ENCODE results near the gene NUDCD2.

DNA sequence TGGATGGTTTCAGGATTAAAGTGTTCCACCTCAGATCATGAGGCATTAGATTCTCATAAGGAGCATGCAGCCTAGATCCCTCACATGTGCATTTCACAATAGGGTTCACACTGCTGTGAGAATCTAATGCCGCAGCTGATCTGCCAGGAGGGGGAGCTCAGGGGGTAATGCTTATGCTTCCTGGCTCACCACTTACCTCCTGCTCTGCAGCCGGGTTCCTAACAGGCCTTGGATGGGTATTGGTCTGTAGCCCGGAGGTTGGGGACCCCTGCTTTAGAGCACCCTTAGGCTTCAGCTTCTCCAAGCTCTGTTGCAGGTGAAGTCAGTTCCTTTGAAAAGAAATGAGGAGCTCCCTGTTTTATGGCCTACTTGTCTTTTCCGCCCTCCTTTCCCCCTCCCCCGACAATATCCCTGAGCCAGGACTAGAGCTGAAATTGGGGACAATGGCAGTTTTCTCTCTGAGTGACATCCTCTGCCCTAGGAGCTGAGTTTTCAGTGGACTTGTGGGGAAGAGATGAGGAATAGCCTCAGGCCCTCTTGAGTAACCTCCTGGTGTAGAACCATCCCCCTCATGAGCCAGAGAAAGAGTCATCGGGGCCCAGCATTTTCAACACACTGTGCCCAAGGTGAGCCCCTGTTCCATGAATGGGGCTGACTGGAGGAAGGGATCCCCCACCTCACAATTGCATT, 29.3 kb upstream of the NUDCD2 start:
- no peak for TF ChIP-seq CTCF (IDR thresholded peaks at IDR 0.05)
- no peak for TF ChIP-seq EP300 (IDR thresholded peaks at IDR 0.05)
